ENCODE data around the gene CPVL. TPM values are rescaled to one million over a fixed set of nuclear protein-coding genes. Genes with fewer than 3 reads are reported as not detected.

CPVL gene
- total RNA-seq, 1 experiment from 2014 or later: 62.7 TPM

- no peaks in the 10 kb centered on the region for H3K27me3 Mint-ChIP-seq (ENCODE audit: unreplicated experiment)
- no TSS peak for BruUV-seq (replicated peaks)
- H3K4me3 Mint-ChIP-seq (ENCODE audit: low read depth, unreplicated experiment): peak overlapping the region; percentile 93
- H3K4me1 Mint-ChIP-seq (ENCODE audit: low read depth, unreplicated experiment): peaks cover 14% of the 10 kb centered on the region
- intact Hi-C loops (cut with micrococcal nuclease; ENCODE audit: unreplicated experiment): no loop called here
- DNase-seq: no peak
- TF ChIP-seq, protein P1, sequence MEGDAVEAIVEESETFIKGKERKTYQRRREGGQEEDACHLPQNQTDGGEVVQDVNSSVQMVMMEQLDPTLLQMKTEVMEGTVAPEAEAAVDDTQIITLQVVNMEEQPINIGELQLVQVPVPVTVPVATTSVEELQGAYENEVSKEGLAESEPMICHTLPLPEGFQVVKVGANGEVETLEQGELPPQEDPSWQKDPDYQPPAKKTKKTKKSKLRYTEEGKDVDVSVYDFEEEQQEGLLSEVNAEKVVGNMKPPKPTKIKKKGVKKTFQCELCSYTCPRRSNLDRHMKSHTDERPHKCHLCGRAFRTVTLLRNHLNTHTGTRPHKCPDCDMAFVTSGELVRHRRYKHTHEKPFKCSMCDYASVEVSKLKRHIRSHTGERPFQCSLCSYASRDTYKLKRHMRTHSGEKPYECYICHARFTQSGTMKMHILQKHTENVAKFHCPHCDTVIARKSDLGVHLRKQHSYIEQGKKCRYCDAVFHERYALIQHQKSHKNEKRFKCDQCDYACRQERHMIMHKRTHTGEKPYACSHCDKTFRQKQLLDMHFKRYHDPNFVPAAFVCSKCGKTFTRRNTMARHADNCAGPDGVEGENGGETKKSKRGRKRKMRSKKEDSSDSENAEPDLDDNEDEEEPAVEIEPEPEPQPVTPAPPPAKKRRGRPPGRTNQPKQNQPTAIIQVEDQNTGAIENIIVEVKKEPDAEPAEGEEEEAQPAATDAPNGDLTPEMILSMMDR (IDR thresholded peaks at IDR 0.05; ENCODE audit: unreplicated experiment): no peak
- CTCF ChIA-PET: interaction anchor here (0.6 to 3.0 kb wide), 9 partner anchors 31 to 447 kb away, joined by 3 to 77 read pairs (median 18); no protein-coding TSS in a partner anchor
- H3K9me3 Mint-ChIP-seq (ENCODE audit: low read depth, unreplicated experiment): no peaks in the 10 kb centered on the region
- H3K36me3 Mint-ChIP-seq (ENCODE audit: insufficient read depth, unreplicated experiment): peaks cover 21% of the 10 kb centered on the region
- no peak overlapping the region for H3K27ac Mint-ChIP-seq (ENCODE audit: unreplicated experiment)
Measured at GRCh38 chr7:28957751-28958234, 188.5 kb downstream of the CPVL start.

- intact Hi-C loops (cut with micrococcal nuclease; ENCODE audit: unreplicated experiment): no loop called here
- BruUV-seq (replicated peaks): no TSS peak
Measured at GRCh38 chr7:28957064-28957750, 189.1 kb downstream of the CPVL start.

GRCh38 chr7:28956608-28957063 is 189.7 kb downstream of the CPVL start:
- Mint-ChIP-seq H3K4me1 (ENCODE audit: low read depth, unreplicated experiment) (peaks cover 14% of the 10 kb centered on the region), H3K36me3 (ENCODE audit: insufficient read depth, unreplicated experiment) (peaks cover 21% of the 10 kb centered on the region), H3K9me3 (ENCODE audit: low read depth, unreplicated experiment) (no peaks in the 10 kb centered on the region), H3K27me3 (ENCODE audit: unreplicated experiment) (no peaks in the 10 kb centered on the region), H3K4me3 (ENCODE audit: low read depth, unreplicated experiment) (peak overlapping the region; percentile 93), H3K27ac (ENCODE audit: unreplicated experiment) (no peak overlapping the region)
- TF ChIP-seq, protein P1 (IDR thresholded peaks at IDR 0.05; ENCODE audit: unreplicated experiment): peak; percentile 82
- CTCF ChIA-PET: interaction anchor here (0.6 to 3.0 kb wide), 36 partner anchors 9 to 452 kb away, joined by 3 to 77 read pairs (median 4); partner anchors contain the start of genes CHN2 and CPVL
- intact Hi-C loops (cut with micrococcal nuclease; ENCODE audit: unreplicated experiment): loop anchor here (1.0 kb wide), 2 partner anchors 30 to 150 kb away; no protein-coding TSS in a partner anchor
- peak; percentile 91 for DNase-seq
- BruUV-seq (replicated peaks): no TSS peak

More at GRCh38 chr7:28957064-28957750, 189.1 kb downstream of the CPVL start:
- no peak overlapping the region for H3K27ac Mint-ChIP-seq (ENCODE audit: unreplicated experiment)
- no peaks in the 10 kb centered on the region for H3K27me3 Mint-ChIP-seq (ENCODE audit: unreplicated experiment)
- DNase-seq: no peak
- CTCF ChIA-PET: interaction anchor here (0.6 to 3.0 kb wide), 30 partner anchors 9 to 451 kb away, joined by 3 to 77 read pairs (median 4); partner anchors contain the start of genes CHN2 and CPVL
- TF ChIP-seq, protein P1 (IDR thresholded peaks at IDR 0.05; ENCODE audit: unreplicated experiment): no peak
- H3K4me1 Mint-ChIP-seq (ENCODE audit: low read depth, unreplicated experiment): peaks cover 14% of the 10 kb centered on the region
- peak overlapping the region; percentile 93 for H3K4me3 Mint-ChIP-seq (ENCODE audit: low read depth, unreplicated experiment)
- peaks cover 21% of the 10 kb centered on the region for H3K36me3 Mint-ChIP-seq (ENCODE audit: insufficient read depth, unreplicated experiment)
- no peaks in the 10 kb centered on the region for H3K9me3 Mint-ChIP-seq (ENCODE audit: low read depth, unreplicated experiment)

DNA sequence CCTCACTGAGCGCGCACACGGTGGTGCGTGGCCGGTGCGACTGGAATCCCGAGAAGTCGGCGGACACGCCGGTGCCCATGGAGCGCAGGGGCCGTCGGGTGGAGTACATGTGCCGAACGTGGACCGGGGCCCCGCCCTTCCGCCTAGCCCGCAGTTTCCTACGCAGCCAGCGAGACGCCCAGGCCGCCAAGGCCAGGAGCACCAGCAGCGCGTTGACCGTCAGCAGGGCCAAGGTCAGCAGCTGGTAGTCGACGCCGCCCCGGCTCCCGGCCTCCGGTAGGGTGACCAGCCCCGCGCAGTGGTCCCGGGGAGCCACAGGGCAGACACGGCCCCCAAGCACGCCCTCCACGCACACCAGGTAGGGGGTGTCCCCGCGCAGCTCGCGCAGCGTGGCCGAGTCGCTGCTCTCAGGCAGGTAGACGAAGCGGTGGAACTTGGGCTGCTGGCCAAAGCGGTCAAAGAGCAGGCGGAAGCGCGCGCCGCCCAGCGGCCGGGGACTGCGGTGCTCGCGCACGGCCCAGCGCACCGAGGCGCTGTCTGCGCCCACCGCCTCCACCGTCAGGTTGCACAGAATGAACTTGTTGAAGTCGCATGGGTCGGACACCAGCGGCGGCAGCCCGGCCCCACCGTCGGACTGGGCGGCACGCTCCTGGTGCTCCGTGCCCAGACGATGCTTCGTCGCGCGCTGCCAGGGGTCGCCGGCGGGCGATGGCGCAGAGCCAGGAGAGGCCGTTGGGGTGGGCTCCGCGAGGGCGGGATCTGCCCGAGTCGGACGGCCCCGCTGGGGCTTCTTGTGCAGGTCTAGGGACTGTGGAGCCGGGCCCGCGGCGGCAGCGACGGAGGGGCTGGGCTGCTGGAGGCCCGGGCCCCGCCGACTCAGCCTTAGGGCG is 190.4 kb downstream of the CPVL start:
- Mint-ChIP-seq H3K36me3 (ENCODE audit: insufficient read depth, unreplicated experiment) (peaks cover 21% of the 10 kb centered on the region), H3K27me3 (ENCODE audit: unreplicated experiment) (no peaks in the 10 kb centered on the region), H3K9me3 (ENCODE audit: low read depth, unreplicated experiment) (no peaks in the 10 kb centered on the region), H3K27ac (ENCODE audit: unreplicated experiment) (peak overlapping the region; percentile 35), H3K4me1 (ENCODE audit: low read depth, unreplicated experiment) (peaks cover 14% of the 10 kb centered on the region), H3K4me3 (ENCODE audit: low read depth, unreplicated experiment) (peak overlapping the region; percentile 93)
- CTCF ChIA-PET: interaction anchor here (0.6 to 3.0 kb wide), 36 partner anchors 8 to 453 kb away, joined by 3 to 77 read pairs (median 4); partner anchors contain the start of gene CPVL
- DNase-seq: peak; percentile 93
- no TSS peak for BruUV-seq (replicated peaks)
- TF ChIP-seq, protein P1 (IDR thresholded peaks at IDR 0.05; ENCODE audit: unreplicated experiment): peak; percentile 91
- intact Hi-C loops (cut with micrococcal nuclease; ENCODE audit: unreplicated experiment): loop anchor here (1.0 kb wide), 3 partner anchors 30 to 150 kb away; no protein-coding TSS in a partner anchor

All from Calu3 (cell line).